ENCODE data around the gene COX19.

DNA sequence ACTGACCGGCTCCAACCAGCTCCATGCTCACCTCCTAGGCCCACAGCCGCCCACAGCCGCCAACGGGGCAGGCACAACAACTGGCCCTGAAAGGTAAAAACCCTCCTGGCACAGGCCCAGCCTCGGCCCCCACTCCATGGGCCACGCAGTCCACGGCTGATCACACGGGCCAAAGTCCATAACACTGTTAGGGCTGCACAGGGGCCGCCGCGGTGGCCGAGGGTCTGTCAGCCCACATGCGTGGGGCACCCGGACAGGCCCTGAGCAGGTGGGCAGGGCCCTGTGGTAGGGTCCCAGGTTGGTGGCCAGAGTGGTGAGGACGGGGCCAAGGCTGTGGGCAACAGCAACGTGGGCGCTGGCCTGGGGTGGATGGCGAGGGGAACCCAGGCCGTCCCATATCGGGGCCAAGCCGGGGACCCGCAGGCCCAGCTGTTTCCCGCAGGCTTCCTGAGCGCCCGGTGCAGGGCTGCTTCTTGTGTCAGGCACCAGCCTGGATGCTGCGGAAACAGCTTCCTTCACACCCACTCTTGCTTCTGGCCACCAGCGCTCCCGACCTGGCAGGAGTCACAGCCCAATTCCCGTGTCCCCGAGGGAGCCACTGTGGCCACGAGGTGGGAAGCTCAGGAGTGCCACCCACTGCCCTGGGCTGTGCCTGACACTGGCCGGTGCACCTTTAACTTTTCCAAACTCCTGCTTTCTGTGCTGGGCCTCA lies 36.8 kb upstream of the COX19 start:
- TF ChIP-seq, protein P1, sequence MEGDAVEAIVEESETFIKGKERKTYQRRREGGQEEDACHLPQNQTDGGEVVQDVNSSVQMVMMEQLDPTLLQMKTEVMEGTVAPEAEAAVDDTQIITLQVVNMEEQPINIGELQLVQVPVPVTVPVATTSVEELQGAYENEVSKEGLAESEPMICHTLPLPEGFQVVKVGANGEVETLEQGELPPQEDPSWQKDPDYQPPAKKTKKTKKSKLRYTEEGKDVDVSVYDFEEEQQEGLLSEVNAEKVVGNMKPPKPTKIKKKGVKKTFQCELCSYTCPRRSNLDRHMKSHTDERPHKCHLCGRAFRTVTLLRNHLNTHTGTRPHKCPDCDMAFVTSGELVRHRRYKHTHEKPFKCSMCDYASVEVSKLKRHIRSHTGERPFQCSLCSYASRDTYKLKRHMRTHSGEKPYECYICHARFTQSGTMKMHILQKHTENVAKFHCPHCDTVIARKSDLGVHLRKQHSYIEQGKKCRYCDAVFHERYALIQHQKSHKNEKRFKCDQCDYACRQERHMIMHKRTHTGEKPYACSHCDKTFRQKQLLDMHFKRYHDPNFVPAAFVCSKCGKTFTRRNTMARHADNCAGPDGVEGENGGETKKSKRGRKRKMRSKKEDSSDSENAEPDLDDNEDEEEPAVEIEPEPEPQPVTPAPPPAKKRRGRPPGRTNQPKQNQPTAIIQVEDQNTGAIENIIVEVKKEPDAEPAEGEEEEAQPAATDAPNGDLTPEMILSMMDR (IDR thresholded peaks at IDR 0.05): no peak
- TF ChIP-seq TCF7L2 (IDR thresholded peaks at IDR 0.05; ENCODE audit: low read depth, low read length): no peak
- no peak for TF ChIP-seq POLR2AphosphoS5 (IDR thresholded peaks at IDR 0.05; ENCODE audit: low read depth, low read length)
- TF ChIP-seq SIN3A (IDR thresholded peaks at IDR 0.05; ENCODE audit: borderline replicate concordance, insufficient read depth, low read depth, low read length): no peak

Measured in Panc1 (cell line).